Activated CD8-positive, alpha-beta memory T cell treated with anti-CD3 and anti-CD28 coated beads, Interleukin-2, amount 50 U/mL, for 24 hours (primary cell): ENCODE data around the gene GIT1.

ENCODE experiments used
- DNase-seq: peaks from one replicate; pipeline ENCODE4 v3.0.0-alpha.2; 2020; ENCODE audit errors: extremely low read depth

GIT1 gene

DNA sequence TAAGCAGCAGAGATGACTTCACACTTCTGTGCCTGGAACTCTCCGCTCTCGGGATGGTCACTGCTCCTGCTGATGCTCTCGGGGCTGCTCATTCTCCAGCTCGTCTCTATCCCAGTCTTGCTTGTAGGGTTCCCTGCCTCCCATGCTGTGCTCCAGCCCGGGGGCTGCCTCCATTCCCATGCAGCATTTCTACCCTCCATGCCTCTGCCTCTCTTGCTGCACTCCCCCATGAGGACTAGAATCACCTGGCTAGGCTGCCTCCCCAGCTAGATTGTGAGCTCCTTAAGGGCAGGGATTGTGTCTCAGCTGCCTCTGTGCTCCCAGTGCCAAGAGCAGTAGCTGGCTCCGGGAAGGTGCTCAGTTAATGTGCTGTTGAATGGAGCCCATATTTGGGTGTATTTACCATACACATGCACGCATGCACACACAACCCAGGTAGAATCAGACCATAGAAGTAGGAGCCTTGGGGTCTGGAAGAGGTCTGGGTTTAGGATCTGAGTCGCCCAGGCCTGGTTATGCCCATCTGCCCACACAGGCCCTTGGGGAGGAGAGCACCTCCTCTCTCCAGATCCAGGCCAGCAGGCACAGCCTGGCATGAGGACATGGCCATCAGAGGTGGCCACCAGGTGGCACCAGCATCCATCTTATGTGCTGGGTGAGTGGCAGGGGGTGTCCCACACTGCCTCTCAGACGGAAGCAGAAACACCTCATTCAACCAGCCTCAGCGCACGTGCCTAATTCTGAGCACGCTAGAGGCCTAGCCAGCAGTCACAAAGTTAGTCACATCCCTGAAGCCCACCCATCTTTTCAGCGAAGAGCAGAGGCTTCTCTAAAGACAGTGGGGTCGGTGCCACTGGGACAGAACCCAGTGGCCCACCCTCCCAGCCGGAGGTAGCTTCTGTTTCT is 9.3 kb downstream of the GIT1 start:
- peak; percentile 80 for DNase-seq

DNA sequence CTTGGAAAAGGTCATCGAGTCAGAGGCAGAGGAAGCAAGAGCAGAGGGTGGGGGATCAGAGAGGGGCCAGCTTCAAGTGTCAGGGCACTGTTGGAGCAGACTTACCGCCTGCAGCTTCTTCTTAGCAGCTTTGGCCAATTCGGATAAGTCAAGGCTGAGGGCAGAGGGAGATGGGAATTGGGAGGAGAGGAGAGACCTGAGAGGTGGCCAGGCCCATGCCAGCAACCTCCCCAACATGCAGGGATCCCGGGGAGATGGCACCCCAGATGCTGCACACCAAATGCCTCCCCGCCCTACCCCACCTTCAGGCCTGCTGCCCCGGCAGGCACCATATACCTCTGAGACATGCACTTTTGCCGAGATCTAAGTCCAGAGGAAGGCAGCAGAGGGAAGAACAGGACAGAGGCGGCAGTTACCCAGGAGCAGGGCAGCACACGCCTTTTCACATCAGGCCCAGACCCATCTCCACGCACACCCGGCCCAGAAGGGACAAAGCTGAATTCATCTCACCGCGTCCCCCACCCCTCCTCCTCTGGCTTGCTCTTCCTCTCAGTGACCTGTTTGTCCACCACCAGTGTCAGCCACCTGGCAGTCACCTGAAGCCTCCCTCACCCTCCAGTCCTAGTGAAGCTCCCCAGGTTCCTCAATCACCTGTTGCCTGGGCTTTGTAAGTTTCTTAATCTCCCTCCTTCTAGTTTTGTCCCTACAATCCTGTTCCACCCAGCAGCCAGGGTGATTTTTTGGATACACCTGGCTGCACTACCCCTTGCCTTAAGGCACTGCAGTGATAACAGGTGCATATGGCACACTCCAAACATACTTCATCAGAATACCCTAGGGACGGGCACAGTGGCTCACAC is 10.6 kb downstream of the GIT1 start:
- DNase-seq: no peak

DNA sequence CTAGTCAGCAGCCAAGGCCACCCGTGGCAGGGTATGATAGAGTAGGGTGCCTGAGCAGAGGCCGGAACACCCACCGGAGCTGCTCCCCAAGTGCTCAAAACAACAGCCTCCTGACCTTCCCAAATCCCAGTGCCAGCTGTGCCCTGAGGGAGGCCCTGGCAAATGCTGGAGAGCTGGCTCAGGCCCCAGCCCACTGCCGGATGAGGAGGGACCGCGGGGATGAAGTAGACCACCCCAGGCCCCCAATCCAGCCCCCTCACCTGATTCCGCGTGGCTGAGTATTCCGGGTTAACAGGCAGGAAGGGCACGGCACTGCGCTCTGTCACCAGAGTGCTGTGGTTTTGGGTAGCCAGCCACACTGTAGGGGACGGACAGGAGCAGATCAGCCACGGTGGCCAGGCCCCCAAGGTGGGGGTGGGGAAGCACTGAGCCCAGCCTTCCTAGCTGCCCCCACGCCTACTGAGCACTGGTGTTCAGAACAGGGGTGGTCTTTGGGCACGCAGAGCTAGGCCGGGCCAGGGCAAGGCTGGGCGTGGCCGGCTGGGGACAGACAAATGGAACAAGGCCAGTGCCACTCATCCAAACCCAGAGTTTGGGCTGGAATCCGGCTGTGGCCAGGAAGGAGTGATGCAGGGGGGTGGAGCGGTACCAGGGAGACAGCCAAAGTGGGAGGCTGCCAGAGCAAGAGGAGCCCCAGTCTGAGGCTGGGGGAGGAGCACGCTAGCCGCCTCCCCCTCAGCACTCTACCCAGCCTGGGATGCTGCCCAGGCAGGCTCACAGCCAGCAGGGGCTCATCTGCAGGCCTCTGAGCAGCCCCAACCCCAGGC is 11.8 kb downstream of the GIT1 start:
- no peak for DNase-seq

DNA sequence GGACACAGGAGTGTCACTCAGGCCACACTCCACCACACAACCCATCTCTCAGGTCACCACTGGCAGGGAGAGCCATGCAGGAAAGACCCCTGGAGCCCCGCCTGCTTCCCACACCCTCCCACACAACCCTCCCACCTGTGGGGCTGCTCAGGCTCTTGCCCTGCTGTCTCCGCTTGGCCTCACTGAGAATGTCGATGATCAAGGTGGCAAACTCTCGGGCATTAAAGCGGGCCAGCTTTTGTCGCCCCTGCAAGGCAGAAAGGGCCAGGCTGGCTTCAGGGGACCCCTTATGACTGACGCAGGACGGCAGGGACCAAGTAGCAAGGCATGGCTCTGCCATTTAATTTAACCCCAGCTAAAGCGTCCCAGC is 12.5 kb downstream of the GIT1 start:
- DNase-seq: no peak

DNA sequence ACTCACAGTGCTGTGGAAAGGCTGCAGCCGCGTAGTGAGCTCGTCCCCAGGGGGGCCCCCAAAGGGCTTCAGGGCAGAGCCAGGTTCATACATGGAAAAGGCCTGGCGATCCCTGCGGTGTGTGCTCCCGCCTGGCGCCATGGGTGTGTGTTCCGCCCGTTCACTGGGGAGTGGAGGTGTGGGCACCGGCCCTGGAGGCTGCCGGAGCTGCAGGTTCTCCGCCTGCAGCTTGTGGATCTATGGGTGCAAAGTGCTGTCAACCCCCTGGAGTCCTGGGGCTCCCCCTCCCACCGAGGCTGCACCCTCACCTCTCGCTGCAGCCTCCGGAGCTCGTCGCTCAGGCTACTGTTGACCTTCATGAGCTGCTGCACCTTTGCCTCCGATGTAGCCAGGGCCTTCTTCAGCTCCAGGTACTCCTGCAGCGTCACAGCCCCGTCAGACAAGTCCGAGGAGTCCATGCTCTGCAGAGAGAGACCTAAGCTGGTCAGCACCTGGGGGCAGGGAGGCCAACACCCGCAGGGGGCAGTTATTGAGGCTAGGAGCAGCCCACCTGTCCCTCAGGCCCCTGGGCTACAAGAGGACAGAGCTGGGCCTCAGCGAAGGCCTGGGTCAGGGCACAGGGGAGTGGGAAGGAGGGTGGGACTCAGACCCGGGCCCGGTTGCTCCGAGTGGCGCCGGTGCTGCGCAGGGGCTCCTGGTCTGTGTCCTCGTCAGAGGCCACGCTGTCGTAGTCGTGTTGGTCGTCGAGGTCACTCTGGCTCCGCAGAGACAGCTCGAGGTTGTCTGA is 13.0 kb downstream of the GIT1 start:
- no peak for DNase-seq

DNA sequence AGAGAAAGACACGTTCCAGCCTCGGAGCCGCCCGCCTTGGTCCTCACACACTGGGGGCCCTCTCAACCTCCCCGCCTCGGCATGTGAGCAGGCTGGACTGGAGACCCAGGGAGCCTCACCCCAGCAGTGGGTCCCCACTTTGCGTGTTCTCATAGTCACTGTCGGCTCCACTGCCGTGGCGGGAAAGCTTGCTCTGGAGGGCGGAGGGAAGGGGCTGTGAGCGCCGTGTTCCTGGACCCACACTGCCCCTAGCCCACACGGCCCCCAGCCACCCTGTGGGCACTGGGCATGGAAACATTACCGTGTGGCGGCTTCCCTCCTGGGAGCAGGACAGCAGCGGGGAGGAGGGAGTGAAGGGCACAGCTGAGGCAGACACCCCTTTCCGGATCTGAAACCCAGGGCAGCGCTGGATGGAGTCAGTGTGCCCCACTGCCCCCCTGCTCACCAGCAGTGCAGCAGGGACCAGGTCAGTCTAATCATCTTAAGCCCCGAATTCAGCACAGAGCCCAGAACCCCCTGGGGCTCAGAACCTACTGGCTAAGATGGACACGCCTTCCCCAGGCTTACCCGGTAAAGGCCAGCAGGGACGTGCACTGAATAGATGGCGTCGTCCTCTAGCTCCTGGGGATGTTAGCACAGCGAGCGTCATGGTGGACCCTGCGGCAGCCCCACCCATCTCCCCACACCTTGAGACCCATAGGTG is 13.8 kb downstream of the GIT1 start:
- no peak for DNase-seq

DNA sequence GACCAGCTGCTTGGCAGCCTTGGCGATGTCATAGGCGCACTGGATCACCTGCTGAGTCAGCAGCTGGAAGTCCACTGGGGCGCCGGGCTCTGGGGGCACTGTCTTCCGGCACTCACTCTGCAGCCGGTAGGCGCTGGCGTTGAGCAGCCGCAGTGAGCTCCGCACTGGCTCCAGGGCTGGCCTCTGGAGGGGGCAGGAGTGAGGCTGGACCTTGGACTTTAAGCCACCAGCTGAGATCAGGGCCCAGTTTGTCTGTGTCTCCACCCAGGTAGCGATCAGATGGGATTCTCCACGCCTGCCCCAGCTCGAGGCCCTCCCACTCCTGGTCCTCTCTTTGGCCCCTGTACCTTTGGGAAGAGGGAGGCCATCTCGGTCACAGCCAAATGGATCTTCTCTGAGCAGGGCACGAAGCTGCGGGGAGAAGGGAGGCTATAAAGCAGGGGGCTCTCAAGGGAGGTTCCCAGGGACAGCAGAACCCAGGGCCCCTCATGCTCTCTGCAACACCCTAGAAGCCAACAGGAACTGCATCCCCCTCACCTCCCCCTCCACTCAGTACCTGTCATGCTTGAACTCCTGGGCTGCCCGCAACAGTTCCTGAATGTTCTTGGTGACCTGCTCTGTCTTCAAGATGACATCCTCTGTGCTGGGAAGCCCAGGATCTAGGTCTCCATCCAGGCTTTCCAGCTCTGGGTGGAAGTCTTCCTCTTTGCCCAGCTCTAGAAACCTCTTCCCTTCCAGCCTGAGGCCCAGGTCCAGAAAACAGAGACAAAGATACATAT is 14.5 kb downstream of the GIT1 start:
- DNase-seq: no peak

DNA sequence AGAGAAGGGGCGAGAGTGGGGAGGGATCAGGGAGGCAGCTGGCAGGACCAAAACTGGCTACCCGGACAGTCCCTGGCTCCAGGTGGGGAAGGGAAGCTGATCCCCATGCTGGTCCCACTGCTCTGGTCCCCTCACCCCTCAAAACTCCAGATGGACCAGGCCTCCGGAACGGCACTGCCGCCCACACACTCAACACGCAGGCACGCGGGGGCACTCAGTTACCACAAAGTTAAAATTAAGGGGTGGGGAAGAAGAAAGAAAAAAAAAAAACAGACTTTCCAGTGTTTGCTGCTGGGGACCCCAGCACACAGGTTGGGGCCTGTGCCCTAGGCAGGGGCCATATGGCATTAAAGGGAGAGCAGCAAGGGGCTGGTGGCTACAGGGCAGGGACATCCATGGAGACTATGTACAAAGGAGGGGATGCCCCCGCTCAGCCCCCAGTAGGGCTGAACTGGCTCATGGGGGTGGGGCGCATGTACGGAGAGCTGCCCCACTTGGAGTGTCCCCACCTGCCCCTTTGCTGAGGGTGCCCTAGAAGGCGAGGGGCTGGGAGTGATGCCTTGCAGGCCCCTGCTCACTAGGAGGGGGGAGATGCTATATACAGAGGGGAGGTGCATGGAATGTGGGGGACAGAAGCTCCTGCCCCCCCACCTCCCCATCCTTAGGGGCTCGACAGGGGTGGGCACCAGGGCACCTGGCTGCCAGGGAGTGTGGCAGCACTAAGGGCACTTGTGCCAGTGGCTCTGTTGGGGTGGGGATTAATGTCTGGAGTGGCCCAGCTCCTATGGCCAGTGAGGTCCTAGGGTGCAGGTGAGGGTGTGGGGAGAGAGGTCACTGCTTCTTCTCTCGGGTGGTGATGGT is 15.3 kb downstream of the GIT1 start:
- DNase-seq: no peak

DNA sequence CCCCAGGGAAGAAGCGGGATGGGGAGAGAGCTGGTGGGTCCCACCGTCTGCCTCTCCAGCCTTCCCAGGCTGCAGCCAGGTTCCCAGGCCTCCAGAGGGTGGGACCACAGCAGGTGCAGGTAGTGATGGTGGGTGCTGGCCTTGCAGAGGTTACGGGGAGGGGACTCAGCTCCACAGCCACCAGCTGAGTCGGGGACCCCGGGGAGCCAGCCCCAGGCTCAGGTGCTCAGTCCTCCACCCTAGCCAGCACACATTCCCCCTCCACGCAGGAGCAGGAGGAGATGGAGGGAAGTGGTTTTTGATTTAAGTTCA is 15.9 kb downstream of the GIT1 start:
- no peak for DNase-seq

DNA sequence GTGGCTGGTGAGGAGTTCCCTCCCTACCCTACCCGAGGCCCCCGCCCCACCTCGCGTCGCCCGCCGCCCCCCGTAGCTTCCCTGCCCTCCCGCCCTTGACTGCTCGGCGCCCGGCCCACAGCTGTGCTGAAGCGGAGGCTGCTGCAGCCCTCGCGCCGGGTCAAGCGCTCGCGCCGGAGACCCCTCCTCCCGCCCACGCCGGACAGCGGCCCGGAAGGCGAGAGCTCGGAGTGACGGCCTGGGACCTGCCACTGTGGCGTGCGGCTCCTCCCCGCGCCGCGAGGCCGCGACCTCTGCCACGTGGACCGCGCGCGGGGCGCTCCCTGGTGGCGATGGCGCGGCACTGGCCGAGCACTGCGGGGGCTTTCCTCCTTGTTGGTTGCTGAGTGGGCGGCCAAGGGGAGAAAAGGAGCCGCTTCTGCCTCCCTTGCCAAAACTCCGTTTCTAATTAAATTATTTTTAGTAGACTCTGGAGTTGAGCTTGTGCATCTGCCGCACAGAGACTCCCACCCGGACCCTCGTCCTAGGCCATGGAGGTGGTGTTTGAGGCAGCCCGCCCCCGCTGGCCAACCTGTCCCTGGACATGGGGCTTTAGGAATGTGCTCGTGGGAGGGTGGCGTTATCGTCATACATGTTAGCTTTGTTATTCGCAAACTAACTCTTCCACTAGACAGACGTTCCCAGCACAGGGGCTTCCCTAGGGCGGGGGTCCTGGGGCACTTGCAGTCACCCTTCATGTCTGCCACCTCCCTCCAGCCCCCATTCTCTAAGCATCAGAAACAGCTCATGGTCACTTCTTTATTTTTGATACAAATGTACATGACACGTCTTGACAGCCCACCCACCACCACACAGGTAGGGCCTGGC is 16.5 kb downstream of the GIT1 start:
- DNase-seq: no peak

DNA sequence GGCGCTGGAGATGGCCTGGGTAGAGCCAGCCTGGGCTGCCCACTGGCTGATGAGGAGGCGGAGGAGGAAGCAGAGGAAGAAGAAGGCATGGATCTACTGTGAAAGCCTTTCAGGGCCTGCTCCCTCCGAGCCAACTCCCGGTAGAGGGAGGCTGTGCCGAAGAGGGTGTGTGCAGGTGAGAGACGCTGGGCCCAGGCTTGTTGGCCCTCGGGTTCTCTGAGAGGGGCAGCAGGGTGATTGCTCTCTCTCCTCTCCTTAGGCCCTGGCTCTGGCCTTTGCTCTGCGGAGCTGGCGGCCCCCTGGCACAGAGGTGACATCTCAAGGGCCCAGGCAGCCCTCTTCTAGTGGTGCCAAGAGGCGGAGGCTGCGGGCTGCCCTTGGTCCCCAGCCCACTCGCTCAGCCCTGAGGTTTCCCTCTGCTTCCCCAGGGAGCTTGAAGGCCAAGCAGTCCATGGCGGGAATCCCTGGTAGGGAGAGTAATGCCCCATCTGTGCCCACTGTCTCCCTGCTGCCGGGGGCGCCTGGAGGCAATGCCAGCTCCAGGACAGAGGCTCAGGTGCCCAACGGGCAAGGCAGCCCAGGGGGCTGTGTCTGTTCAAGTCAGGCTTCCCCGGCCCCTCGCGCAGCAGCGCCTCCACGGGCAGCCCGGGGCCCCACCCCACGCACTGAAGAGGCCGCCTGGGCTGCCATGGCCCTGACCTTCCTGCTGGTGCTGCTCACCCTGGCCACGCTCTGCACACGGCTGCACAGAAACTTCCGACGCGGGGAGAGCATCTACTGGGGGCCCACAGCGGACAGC is 17.4 kb downstream of the GIT1 start:
- no peak for DNase-seq

DNA sequence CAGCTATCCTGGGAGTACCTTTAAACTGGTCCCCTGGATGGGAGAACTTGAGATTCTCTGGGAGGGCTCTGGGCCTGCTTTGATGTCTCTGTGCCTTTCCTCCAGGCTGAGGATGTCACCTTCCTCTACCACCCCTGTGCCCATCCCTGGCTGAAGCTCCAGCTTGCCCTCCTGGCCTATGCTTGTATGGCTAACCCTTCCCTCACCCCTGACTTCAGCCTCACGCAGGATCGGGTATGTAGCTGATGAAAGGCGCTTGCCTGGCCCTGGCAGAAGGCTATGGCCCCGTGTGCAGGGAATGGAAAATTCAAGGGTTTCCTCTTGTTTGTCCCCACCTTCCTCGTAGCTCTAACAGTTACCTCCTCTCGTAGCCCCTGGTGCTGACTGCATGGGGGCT is 18.0 kb downstream of the GIT1 start:
- DNase-seq: no peak

DNA sequence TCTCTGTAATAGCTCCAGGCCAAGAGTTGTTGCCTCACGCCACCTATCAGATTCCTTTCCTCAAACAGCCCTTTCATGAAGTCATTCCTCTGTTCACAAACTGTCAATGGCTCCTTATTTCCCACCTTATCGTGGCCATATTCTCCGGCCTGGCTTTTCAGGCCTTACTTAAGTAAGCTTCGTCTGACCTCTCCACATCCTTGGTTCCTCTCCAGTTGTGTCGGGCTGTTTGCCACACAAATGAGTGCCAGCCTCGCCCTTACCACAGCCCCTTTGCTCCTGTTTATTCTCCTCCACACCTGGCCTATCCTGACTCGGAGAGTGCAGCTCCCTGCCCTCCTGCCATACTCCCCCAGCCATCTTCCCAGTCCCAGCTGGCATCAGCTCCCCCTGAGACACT is 18.9 kb downstream of the GIT1 start:
- no peak for DNase-seq

DNA sequence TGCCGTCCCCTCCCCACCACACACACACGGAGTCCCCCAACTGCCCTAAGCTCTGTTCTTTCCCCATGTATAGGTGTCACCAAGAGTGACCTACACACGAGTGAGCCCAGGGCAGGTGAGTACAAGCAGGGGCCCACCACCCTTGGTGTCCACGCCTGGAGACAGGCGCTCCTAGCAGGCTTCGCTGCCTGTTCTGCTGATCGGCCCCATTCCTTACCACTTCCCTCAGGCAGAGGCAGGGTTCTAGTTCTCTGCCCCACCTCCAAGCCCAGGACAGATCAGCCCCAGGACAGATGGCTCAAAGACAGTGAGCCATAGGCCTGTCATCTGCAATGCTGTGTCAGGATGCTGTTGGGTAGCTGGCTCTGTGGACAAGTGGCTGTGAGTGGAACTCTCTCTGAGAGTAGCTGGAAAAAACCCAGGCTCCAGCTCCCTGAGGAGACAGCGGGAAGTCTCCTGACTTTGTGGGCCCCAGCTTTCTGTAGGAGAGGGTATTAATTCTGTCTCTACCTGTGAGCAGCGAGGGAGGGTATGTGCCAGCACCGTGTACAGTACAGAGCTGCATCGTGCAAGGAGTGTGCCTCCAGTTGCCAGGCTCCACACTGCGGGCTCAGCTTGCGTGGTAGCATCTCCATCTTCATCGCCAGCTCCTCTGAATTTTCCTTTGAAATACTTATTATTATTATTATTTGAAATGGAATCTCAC is 20.1 kb downstream of the GIT1 start:
- DNase-seq: no peak

DNA sequence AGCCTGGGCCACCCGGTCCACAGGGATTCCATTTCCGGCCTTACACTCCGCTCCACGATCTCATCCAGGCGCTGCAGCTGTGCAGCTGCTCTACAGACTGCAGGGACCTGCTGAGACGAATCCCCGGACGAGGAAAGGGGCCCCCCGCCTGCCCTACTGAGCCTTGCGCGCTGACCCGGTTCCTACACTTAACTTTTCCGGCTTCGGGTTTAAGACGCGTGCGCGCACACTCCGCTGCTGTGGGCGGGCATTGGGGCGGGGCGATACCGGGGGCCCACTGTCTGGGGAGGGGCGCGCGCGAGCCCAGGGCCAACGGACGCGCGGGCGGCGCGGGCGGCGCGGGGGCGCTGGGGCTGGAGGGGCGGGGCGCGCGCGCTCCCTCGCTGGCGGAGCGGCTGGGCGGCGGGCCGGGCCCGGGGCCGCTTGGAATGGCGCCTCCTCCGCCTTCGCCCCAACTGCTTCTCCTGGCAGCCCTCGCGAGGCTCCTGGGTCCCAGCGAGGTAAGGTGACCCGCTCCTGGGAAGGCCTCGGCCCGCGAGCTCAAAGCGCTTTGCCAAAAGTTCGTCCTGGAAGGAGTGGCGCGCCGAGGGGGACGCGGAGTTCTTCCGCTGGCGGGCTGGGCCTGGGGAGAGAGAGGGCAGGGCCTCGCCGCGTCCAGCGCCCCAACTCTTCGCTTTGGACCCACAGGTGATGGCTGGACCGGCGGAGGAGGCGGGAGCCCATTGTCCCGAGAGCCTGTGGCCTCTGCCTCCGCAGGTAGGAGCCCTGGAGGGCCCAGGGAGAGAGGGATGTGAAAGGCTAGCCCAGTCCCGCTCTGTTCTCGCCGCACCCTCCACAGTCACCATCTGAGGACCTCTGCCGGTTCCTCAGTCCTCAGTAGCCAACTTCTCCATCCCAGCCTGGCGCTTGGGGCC is 20.9 kb downstream of the GIT1 start, which contains the start of gene TP53I13:
Gene TP53I13 (plus strand): TSS at position 371 of the 914 bp plus-strand sequence. CDS start 58 bp downstream, at position 429.
- DNase-seq: peak; percentile 68
